Dedifferentiated amniotic fluid mesenchymal stem cell (primary cell): ENCODE measurements around the gene RAB40C.

Experiments
- DNase-seq: peaks from one replicate; pipeline ENCODE4 v3.0.0-alpha.2; 2016; ENCODE audit errors: extremely low spot score

Gene RAB40C

GRCh38 chr16:668519-669171 lies 78.8 kb downstream of the RAB40C start:
- no peak for DNase-seq

GRCh38 chr16:669666-670065 lies 79.8 kb downstream of the RAB40C start:
- no peak for DNase-seq

- DNase-seq, result no peak
Observed at GRCh38 chr16:670485-671352, 80.9 kb downstream of the RAB40C start.

GRCh38 chr16:671353-672131 lies 81.7 kb downstream of the RAB40C start:
- no peak for DNase-seq

DNA sequence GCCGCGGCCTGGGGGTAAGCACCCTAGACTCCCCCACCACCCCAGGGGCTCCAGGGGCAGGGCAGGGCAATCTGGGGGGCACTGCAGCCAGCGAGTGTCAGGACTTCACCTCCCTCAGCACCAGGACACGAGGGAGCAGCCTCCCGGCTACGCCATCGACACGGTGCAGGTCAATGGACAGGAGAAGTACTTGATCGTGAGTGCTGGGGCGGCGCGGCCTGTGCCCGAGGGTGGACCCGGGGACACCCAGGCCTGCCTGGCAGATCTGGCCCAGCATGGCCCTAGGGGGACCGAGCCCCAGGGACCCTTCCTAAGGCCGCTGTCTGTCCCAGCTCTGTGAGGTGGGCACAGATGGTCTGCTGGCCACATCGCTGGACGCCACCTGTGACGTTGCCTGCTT lies 82.5 kb downstream of the RAB40C start:
- DNase-seq, result no peak

DNA sequence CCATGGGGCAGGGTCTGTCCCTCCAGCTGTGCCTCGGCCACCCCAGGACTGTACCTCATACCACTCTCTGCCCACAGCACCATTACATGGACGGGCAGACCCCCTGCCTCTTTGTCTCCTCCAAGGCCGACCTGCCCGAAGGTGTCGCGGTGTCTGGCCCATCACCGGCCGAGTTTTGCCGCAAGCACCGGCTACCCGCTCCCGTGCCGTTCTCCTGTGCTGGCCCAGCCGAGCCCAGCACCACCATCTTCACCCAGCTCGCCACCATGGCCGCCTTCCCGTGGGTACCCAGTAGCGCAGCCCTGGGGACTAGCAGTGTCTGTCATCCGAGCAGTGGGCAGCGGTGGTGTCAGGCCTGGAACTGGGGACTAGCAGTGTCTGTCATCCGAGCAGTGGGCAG lies 83.0 kb downstream of the RAB40C start:
- no peak for DNase-seq

GRCh38 chr16:673399-673991 lies 83.6 kb downstream of the RAB40C start:
- DNase-seq, result no peak

DNA sequence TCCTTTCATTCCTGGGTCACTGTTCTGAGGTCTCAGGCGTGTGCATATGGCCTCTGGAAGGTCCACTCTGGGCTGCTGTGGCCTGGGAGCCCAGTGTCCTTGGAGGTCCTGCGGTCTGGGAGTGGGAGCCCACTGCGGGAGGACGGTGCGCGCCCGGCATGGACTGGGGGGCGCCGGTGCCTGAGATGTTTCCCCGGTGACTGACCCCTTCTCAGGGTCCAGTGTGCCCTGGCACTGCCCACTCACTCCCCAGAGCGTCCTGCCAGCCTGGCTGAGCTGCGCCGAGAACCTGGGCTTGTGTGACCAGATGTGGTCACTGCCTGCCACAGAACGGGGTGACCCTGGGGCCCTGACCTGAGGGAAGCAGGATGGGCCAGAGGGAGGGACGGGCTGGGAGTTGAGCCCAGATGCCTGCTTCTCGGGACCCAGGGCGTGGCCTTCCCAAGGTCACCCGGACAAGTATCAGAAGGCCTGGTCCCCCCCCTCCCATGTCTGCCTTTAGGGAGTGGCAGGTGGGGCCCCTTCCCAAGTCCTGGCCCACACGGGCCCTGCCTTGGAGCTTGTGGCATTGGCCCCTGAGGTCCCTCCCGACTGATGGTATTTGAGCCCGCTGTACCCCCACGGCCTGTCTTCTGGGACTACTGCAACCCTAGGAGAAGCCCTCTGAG lies 84.5 kb downstream of the RAB40C start:
- DNase-seq, result no peak

DNA sequence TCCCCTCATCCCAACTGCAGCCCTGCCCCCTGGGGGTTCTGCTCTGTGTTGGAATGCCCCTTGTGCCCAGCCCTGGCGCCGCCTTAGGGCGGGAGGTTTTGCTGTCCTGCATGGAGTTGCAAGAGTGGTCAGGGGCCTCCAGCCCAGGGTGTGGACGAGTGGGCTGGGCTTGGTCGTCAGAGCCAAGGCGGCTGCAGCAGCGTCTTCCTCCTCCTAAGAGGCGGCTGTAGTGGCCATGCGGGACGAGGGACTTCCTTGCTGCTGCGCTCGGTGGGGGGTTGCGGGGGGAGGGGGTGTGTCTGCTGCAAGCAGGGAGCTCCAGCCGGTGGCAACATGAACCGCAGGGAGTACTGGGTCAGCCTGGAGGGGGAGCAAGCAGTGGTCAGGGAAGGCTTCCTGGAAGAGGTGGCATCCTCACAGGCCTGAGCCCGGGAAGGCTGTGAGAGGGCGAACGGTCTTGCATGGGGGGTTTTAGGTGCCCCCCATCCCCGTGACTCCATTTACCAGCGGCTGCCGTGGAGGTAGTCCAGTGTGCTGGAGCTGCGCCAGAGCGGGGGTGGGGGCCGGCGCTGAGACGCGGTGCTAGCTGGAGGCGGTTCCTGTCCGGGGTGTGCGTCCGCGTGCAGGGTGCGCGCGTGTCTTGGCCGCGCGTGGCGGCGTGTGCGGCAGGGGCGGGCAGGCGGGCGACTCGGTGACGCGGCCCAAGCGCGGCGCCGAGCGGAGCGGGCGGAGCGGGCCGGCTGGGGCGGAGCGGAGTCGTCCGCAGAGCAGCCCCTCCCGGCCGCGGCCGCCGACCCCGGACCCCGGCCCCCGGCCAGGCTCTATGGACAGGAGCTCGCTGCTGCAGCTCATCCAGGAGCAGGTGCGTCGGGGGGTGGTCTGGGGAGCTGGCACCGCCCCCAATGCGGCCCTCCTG lies 85.4 kb downstream of the RAB40C start, which contains the start of gene RHBDL1:
Gene RHBDL1 (plus strand): TSS at position 704 of the 916 bp plus-strand sequence. CDS start 120 bp downstream, at position 824.
- no peak for DNase-seq

- no peak for DNase-seq
Observed at GRCh38 chr16:675884-676564, 86.2 kb downstream of the RAB40C start.

- no peak for DNase-seq
Observed at GRCh38 chr16:676565-676902, 86.7 kb downstream of the RAB40C start.

DNA sequence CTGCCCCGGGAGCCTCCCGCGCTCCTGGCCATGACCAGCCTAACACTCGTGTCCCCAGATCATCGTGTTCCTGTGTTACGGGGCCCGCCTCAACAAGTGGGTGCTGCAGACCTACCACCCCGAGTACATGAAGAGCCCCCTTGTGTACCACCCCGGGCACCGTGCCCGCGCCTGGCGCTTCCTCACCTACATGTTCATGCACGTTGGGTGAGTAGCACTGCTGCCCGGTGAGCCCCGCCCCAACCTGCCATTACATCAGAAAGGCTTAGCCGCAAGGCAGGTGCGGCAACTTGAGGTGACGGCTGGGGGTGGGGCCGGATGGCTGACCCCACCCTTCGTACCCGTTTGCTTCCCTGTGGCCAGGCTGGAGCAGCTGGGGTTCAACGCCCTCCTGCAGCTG lies 87.0 kb downstream of the RAB40C start:
- DNase-seq, result no peak

GRCh38 chr16:677316-678190 lies 87.7 kb downstream of the RAB40C start:
- no peak for DNase-seq

DNA sequence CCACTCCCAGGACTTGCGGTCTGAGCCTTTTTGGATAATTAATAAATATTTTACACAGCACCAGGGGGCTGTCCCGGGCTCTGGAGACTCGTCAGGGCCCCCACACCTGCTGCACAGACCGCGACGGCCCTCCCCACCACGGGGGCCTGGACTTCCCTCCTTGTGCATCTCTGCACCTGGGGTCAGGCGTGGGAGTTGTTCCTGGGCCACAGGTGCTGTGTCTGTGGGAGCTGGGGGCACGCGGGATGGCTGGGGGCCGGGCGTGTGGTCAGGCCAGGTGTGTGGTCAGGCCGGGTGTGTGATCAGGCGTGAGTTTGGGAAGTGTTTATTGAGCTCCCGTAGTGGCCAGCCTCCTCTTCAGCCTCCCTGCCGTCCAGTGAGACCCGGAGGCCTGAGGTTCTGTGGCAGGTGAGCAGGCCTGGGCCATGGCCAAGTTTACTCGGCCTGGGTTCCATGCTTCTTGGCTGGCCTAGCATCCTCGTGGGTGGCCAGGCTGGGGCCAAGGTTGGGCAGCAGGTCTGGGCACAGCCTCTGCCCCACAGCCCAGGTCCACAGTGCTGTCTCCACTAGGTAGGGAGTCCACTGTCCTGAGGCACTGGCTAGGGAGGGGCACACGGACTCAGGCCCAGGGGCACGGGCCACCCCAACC lies 88.5 kb downstream of the RAB40C start:
- no peak for DNase-seq
